Measurements from ENCODE around the gene RGMA. TPM values are rescaled to one million over a fixed set of nuclear protein-coding genes. Genes with fewer than 3 reads are reported as not detected.

The RGMA gene
- total and polyA plus RNA-seq, 2 donors (not counting 3 experiments of a cell fraction or from before 2014, with no cell fraction given) = 0.06 to 0.13 TPM

DNA sequence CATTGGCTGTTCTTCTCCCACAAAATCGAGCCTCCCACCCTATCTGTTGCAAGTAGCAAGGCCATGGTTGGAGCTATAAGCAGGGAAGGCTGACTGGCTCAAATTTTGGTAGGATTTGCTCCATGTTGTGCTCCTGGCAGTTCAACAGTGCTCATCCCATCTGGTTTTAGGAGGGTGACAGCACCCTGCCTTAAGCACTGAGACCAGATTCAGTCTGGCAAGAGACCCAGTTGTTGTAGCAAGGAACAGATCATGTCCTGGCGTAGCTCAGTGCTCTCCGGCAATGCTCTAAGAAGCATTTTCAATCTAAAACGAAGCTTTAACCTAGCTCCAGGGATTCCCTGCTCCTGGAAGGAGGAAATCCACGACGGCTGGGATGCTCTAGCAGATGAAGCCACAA, 91.2 kb downstream of the RGMA start:
- Histone ChIP-seq H4K20me1 (replicated peaks; ENCODE audit: control insufficient read depth, extremely low read depth, insufficient read depth, low read length) (peaks cover 2% of the 10 kb centered on the region), H3K9me1 (replicated peaks; ENCODE audit: control insufficient read depth, extremely low read depth, insufficient read depth, low read length) (no peaks in the 10 kb centered on the region), H3K4me1 (ENCODE audit: control insufficient read depth, extremely low read depth, insufficient read depth, low read length) (no peaks in the 10 kb centered on the region), H3K79me2 (ENCODE audit: control insufficient read depth, insufficient read depth, low read length) (peaks cover 15% of the 10 kb centered on the region), H3K9ac (replicated peaks; ENCODE audit: extremely low read depth, insufficient read depth, low read length) (no peak overlapping the region), H3K36me3 (ENCODE audit: control insufficient read depth in 2 of 2, extremely low read depth in 1 of 2, insufficient read depth in 2 of 2, low read length in 2 of 2) (peaks cover 42 to 48% of the 10 kb centered on the region in 2 experiments), H3K27ac (ENCODE audit: insufficient read depth, low read depth, low read length) (no peak overlapping the region), H2AFZ (ENCODE audit: low read depth, low read length) (no peak overlapping the region), H3K4me2 (ENCODE audit: insufficient read depth, low read length) (no peak overlapping the region), H3K27me3 (ENCODE audit: control insufficient read depth in 2 of 2, insufficient read depth in 2 of 2, low read length in 2 of 2) (no peaks in the 10 kb centered on the region), H3K9me3 (replicated peaks; ENCODE audit: control insufficient read depth, insufficient read depth, low read length) (no peaks in the 10 kb centered on the region), H3K4me3 (replicated peaks in 1 of 3; ENCODE audit: insufficient read depth in 1 of 3, low read depth in 1 of 3, low read length in 3 of 3) (no peak overlapping the region)
- ChIA-PET POLR2A (no interaction called here), CTCF (interaction anchor here (1.0 kb wide), 1 partner anchor 23 kb away, joined by 3 read pairs; no protein-coding TSS in a partner anchor)
- no TSS peak for BruUV-seq (replicated peaks)
- DNase-seq (ENCODE audit: low read depth, low spot score) (no peak), FAIRE-seq (no peak)
- no peak for TF ChIP-seq GATA2 (IDR thresholded peaks at IDR 0.05; ENCODE audit: insufficient read depth, insufficient read length, low read depth, low read length)
- TF ChIP-seq, protein P1, sequence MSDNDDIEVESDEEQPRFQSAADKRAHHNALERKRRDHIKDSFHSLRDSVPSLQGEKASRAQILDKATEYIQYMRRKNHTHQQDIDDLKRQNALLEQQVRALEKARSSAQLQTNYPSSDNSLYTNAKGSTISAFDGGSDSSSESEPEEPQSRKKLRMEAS (IDR thresholded peaks at IDR 0.05; ENCODE audit: insufficient read depth, insufficient read length) = no peak
- TF ChIP-seq, protein P2, sequence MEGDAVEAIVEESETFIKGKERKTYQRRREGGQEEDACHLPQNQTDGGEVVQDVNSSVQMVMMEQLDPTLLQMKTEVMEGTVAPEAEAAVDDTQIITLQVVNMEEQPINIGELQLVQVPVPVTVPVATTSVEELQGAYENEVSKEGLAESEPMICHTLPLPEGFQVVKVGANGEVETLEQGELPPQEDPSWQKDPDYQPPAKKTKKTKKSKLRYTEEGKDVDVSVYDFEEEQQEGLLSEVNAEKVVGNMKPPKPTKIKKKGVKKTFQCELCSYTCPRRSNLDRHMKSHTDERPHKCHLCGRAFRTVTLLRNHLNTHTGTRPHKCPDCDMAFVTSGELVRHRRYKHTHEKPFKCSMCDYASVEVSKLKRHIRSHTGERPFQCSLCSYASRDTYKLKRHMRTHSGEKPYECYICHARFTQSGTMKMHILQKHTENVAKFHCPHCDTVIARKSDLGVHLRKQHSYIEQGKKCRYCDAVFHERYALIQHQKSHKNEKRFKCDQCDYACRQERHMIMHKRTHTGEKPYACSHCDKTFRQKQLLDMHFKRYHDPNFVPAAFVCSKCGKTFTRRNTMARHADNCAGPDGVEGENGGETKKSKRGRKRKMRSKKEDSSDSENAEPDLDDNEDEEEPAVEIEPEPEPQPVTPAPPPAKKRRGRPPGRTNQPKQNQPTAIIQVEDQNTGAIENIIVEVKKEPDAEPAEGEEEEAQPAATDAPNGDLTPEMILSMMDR (IDR thresholded peaks at IDR 0.05; ENCODE audit: extremely low read depth in 1 of 2, insufficient read depth in 1 of 2, low read depth in 1 of 2, low read length in 2 of 2) = no peak
- TF ChIP-seq EZH2 (IDR thresholded peaks at IDR 0.05; ENCODE audit: borderline replicate concordance, low read depth, low read length, severe bottlenecking) = no peak
- no peak for TF ChIP-seq JUN (IDR thresholded peaks at IDR 0.05; ENCODE audit: borderline replicate concordance, insufficient read depth, insufficient read length, low read depth)
- no peak for TF ChIP-seq POLR2AphosphoS5 (IDR thresholded peaks at IDR 0.05; ENCODE audit: insufficient read depth, low read depth, low read length)
- TF ChIP-seq POLR2A (IDR thresholded peaks at IDR 0.05; ENCODE audit: low read depth, low read length) = no peak
- no peak for TF ChIP-seq FOS (IDR thresholded peaks at IDR 0.05; ENCODE audit: borderline replicate concordance, insufficient read depth, low read length)
- no peak for TF ChIP-seq MYC (IDR thresholded peaks at IDR 0.05; ENCODE audit: low read depth, low read length)
- intact Hi-C loops (cut with micrococcal nuclease) (loop anchor here (5.0 kb wide), 1 partner anchor 41 kb away; no protein-coding TSS in a partner anchor), dilution Hi-C loops (cut with MboI; ENCODE audit: extremely low pct_ligation_motif_present, low sequenced_read_pairs) (loop anchor here (10.0 kb wide), 1 partner anchor 53 kb away; no protein-coding TSS in a partner anchor)
